ENCODE data around the gene HECW1.

Gene HECW1

DNA sequence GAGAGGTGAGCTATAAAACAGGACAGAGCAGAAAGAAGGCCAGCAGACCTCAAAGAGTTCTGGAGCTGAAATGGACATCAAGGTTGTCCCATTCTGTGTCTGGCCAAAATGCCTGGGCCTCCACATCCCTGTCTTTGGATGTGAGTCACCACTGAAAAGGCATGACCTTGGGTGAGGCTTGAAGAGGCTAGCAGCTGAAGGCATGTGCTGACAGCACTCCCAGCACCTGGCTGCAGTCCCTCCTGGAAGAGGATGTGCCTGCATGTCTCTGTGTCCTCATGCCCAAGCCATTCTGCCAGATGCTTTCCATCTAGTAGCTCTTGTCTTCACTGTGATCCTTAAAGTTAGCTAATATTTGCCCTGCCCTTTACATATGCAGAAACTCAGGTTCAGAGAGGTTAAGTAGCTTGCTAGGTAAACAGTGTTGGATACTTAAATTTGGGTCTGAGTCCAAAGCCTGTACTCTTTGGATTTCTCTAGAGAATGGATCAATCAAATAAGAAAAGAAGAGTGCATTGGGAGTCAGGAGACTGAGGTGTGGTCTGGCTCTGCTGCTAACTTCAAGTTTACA, 35.8 kb downstream of the HECW1 start:
- no peak for DNase-seq (ENCODE audit: low read depth, low spot score)

- no peak for DNase-seq (ENCODE audit: low read depth, low spot score)
Measured at GRCh38 chr7:43151076-43151475, 38.6 kb downstream of the HECW1 start.

GRCh38 chr7:43152696-43153095, 40.2 kb downstream of the HECW1 start:
- no peak for DNase-seq (ENCODE audit: low read depth, low spot score)

DNA sequence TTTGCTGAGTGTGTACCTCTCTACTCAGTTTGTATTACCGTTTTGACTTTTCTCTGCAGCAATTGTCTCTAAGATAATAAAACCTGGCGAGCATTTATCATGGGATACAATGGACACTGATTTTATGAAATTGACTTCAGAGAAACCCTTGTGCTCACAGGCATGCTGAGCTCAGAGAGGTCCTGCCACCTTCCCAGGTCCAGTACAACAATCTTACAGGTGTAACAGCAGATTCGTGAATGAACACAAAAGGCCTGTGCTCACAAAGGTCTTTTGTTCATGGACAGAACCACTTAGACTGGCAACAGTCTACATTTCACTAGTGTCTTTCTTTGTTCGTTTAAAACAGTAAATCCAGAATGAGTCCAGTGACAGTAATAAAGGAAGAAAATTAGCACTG, 43.2 kb downstream of the HECW1 start:
- DNase-seq (ENCODE audit: low read depth, low spot score) = no peak

- DNase-seq (ENCODE audit: low read depth, low spot score) = no peak
Measured at GRCh38 chr7:43163885-43164284, 51.4 kb downstream of the HECW1 start.

DNA sequence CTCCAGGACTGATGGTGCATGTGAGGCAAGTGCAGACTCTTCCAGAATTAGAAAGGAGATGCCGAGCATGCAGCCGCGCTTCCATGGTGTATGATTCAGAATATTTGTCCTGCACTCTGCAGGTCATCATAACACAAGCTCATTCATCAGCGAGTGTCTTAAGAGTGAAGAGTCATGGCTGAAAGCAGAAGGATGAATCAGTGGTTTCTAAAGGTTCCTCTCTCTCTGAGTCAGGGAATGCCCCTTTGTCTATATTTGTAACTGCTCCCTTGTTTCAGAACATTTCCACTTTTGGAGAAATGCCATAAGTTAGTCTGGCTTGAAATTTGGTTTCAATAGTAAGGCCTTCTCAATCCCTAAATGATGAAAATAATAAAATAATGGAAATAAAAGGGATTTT, 52.3 kb downstream of the HECW1 start:
- DNase-seq (ENCODE audit: low read depth, low spot score) = peak; percentile 87

DNA sequence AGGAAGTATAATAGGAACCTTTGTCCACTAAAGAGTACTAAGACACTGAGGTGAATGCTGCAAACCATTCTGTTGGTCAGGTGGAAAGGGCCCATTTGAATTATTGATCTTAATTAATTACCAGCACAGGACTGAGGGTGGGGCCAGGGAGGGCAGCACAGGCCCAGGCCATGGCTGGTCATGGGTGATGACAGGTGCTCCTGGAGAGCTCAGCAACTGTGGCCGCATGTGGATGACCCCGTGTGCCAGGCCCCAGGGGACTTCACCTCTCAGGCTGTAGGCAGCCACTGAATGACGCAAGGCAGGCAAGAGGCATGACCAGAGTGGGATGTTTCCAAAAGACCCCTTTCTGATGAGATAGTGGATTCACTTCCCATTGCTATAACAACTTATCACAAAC, 54.2 kb downstream of the HECW1 start:
- DNase-seq (ENCODE audit: low read depth, low spot score) = no peak

GRCh38 chr7:43169076-43169475, 56.6 kb downstream of the HECW1 start:
- no peak for DNase-seq (ENCODE audit: low read depth, low spot score)

GRCh38 chr7:43170571-43170970, 58.1 kb downstream of the HECW1 start:
- DNase-seq (ENCODE audit: low read depth, low spot score) = no peak

- DNase-seq (ENCODE audit: low read depth, low spot score) = no peak
Measured at GRCh38 chr7:43175570-43176200, 63.2 kb downstream of the HECW1 start.

DNA sequence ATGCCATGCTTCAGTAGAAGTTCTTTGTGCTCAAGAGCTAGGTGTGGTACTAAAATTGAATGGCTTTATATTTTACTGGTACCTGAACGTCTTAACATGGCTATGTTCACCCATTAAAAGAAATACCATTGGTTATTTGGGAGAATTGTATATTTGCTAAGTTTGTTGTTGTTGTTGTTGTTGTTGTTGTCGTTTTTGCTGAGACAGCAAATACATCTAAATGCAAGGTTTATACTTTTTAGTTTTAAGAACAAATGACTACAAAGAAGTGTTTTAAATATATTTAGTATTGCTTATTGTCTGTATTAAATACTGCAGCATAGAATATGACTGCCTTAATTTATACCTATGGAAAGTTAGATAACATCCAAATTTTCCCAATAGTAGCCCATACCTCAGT, 66.9 kb downstream of the HECW1 start:
- DNase-seq (ENCODE audit: low read depth, low spot score) = no peak

DNA sequence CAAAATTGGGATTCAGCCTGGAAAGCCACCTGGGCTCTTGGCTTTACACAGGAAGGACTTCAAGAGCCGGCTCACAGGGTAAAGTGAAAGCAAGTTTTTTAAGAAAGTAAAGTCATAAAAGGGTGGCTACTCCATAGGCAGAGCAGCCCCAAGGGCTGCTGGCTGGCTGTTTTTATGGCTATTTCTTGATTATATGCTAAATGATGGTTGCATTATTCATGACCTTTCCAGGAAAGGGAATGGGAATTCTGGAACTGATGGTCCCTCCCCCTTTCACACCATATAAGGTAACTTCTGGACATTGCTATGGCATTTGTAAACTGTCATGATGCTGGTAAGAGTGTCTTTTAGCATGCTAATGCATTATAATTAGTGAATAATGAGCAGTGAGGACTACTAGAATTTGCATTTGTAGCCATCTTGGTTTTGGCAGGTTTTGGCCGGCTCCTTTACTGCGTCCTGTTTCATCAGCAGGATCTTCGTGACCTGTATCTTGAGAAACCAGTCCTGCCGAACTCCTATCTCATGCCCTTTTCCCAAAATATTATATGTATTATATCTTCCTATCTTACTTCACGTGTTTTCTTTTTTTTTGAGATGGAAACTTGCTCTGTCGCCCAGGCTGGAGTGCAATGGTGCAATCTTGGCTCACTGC, 80.5 kb downstream of the HECW1 start:
- no peak for DNase-seq (ENCODE audit: low read depth, low spot score)

DNA sequence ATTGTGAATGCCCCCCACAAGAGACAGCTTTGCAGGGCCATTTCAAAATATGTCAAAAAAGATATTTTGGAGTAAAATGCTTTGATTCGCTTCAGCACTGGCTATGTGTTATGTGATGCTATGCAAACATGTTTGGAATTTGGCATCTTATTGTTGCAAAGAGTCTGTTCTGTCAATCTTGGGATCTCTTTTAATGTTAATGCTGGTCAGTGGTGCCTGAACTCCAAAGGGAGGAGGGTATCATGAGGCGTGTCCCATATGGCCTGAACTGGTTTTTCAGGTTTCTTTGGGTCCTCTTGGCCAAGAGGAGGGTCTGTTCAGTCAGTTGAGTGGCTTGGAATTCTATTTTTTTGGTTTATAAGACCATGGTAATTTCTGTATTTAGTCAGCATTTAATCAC, 81.4 kb downstream of the HECW1 start:
- no peak for DNase-seq (ENCODE audit: low read depth, low spot score)

DNA sequence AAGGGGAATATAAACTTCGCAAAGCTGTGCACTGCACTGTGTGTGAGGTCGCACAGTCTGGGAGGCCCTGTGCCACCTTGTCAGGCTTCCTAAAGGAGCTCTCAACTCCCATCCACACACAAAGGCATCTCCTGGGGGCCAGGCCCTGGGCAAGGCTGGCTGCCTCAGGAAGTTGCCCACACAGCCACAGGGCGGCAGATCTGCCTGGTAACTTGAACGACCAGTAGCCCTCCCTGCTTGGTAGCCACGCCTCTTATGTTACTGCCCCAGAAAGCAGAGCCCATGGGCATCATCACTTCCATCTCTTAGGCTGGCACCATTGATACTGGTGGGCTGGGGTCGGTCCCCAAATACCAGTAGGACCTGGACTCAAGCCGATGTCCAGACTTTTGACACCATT, 82.8 kb downstream of the HECW1 start:
- no peak for DNase-seq (ENCODE audit: low read depth, low spot score)

- no peak for DNase-seq (ENCODE audit: low read depth, low spot score)
Measured at GRCh38 chr7:43195768-43196167, 83.3 kb downstream of the HECW1 start.

DNA sequence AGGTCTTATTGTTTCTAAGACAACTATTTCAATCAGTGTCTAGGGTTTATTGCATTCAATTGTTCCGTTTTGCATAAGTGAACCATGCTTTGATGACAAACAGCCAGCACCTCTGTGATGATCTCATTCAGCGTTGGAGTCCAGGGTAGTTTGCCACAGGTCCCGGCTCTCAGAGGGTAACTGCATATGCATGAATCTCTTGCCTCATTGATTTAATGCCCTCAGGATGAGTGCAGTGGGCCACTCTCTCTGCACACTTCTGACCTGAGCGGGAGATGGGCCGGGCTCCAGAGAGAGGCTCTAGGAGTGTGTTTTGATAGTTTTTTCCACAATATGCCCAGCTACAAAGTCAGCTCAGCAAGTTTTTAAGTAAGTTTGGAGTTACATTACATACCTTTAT, 83.9 kb downstream of the HECW1 start:
- DNase-seq (ENCODE audit: low read depth, low spot score) = no peak

DNA sequence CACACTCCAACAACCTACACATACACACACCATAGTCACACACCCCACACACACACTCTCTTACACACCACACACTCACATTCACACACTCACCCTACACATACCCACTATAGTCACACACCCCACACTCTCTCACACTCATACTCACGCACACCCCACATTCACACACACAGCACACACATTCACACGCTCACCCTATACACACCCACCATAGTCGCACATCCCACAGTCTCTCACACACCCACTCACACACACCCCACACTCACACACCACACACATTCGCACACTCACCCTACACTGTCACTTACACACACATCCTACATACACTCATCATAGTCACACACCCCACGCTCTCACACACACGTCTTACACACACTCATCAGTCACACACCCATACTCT, 85.6 kb downstream of the HECW1 start:
- DNase-seq (ENCODE audit: low read depth, low spot score) = no peak

DNA sequence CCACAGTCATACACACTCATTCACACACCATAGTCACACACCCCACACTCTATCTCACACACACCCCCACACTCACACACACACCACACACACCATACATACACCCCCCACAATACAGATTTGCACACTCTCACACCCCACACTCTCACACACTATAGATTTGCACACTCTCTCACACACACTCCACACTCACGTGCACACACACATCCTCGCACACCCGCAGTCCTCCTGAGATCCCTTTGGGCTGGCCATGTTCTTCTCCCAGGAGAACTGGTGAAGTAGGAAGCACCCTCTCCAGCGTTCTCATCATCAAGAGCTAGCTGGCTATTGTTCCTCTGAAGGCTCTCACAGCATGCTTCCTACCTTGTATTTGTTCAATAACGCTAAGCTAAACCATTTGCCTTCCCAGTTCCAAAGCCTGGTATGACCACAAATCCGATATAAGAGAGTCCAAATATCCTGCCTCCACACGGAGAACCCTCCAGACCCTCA, 86.2 kb downstream of the HECW1 start:
- no peak for DNase-seq (ENCODE audit: low read depth, low spot score)

- DNase-seq (ENCODE audit: low read depth, low spot score) = no peak
Measured at GRCh38 chr7:43199371-43200160, 87.1 kb downstream of the HECW1 start.

- no peak for DNase-seq (ENCODE audit: low read depth, low spot score)
Measured at GRCh38 chr7:43201912-43202311, 89.5 kb downstream of the HECW1 start.

DNA sequence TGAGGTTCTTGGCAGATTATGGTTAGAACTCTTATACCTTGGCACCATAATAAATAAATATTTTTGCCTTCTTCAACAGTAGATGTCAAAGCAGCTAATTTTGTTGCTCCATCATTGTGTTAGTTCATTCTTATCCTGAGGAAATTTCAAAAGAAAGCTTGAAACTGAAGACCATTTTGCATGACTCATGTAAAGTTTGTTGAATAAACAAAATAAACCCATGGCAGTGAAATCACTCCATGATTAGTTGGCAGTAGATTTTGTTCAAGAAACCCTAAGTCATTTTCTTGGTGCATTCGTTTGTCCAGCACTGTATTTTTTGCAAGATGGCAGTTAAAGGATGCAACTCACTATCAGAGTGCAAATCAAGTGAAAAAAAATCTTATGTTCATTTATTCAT, 91.6 kb downstream of the HECW1 start:
- peak; percentile 24 for DNase-seq (ENCODE audit: low read depth, low spot score)

- DNase-seq (ENCODE audit: low read depth, low spot score) = no peak
Measured at GRCh38 chr7:43205171-43205795, 92.8 kb downstream of the HECW1 start.
